Measurements from ENCODE around the gene GCK.
"Not testable (repeated sequence)": the region's sequence is repeated elsewhere in the genome, so short reads cannot be mapped to it uniquely, and the experiment has no call there.

GCK gene

GRCh38 chr7:44183386-44183785, 5.9 kb downstream of the GCK start:
- DNase-seq (ENCODE audit: low spot score): no peak
- no peak for TF ChIP-seq CTCF (IDR thresholded peaks at IDR 0.05; ENCODE audit: extremely low read depth, insufficient read depth, missing control alignments)
- in situ Hi-C loops (cut with MboI; ENCODE audit: low pct_unique_long_range_greater_than_20kb, low sequenced_read_pairs, unreplicated experiment): no loop called here

DNA sequence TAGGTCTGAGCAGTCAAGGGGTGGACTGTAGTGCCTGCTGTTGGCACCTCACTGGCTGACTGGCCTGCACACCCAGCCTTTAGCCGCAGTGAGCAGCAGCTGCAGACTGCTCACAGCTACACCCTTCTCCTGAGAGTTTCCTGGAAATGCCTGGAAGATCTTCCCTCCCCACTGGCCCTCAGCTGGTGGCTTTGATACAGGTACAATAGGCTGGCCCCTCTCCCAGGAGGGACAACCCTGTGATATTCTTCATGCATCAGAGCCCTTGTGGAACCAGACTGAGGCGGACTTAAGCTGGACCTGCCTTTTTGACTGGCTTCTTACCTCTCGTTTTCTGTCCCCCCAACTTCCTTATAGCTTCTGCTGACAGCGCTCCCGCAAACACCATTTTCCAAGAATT, 6.4 kb downstream of the GCK start:
- TF ChIP-seq CTCF (IDR thresholded peaks at IDR 0.05; ENCODE audit: extremely low read depth, insufficient read depth, missing control alignments): no peak
- in situ Hi-C loops (cut with MboI; ENCODE audit: low pct_unique_long_range_greater_than_20kb, low sequenced_read_pairs, unreplicated experiment): no loop called here
- DNase-seq (ENCODE audit: low spot score): no peak

DNA sequence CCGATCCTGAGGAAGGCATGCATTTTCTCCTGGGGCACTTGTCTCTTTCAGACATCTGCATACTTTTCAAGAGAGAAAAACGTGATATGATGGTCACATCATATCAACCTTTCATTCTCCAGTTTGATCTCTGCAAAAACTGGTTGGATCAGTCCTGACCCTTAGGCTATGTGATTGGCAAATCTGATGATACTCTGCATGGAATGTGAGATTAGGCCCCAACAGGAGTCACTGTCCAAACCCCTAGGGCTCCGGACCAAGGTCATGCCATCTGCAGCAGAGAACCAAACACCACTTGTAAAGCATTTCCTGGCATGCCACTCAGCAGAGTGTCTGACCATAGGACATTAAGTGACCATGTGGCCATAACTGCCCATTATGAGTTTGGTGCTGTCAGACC, 8.6 kb downstream of the GCK start:
- in situ Hi-C loops (cut with MboI; ENCODE audit: low pct_unique_long_range_greater_than_20kb, low sequenced_read_pairs, unreplicated experiment): no loop called here
- DNase-seq (ENCODE audit: low spot score): no peak
- no peak for TF ChIP-seq CTCF (IDR thresholded peaks at IDR 0.05; ENCODE audit: extremely low read depth, insufficient read depth, missing control alignments)

DNA sequence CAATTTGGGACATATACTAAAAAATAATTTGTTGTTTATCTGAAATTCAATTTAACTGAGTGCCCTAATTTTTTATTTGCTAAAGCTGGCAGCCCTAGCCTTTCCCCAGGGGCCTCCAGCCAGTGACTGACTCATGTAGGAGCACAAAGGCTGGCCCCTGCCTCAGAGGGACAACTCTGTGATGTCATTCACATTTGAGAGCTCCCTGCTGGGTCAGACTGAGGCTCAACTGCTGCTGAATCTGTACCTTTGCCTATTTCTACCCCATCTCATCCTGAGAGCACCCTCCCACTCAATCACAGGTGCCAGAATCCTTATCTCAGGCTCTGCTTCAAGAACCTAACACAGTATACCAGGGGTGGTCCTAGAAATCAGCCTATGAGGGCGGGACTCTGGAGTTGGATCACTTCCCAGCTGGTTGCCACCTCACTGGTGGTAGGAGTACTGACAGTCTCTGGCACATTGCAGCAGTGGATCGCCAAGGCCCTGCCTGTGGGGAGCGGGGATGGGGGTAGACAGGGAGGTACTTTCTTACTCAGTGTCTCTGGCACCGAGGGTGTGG, 11.6 kb downstream of the GCK start:
- in situ Hi-C loops (cut with MboI; ENCODE audit: low pct_unique_long_range_greater_than_20kb, low sequenced_read_pairs, unreplicated experiment): no loop called here
- TF ChIP-seq CTCF (IDR thresholded peaks at IDR 0.05; ENCODE audit: extremely low read depth, insufficient read depth, missing control alignments): no peak
- DNase-seq (ENCODE audit: low spot score): no peak

- DNase-seq (ENCODE audit: low spot score): no peak
- TF ChIP-seq CTCF (IDR thresholded peaks at IDR 0.05; ENCODE audit: extremely low read depth, insufficient read depth, missing control alignments): no peak
- in situ Hi-C loops (cut with MboI; ENCODE audit: low pct_unique_long_range_greater_than_20kb, low sequenced_read_pairs, unreplicated experiment): no loop called here
Observed at GRCh38 chr7:44176486-44176885, 12.8 kb downstream of the GCK start.

GRCh38 chr7:44175730-44176129, 13.5 kb downstream of the GCK start:
- in situ Hi-C loops (cut with MboI; ENCODE audit: low pct_unique_long_range_greater_than_20kb, low sequenced_read_pairs, unreplicated experiment): no loop called here
- no peak for TF ChIP-seq CTCF (IDR thresholded peaks at IDR 0.05; ENCODE audit: extremely low read depth, insufficient read depth, missing control alignments)
- DNase-seq (ENCODE audit: low spot score): no peak

DNA sequence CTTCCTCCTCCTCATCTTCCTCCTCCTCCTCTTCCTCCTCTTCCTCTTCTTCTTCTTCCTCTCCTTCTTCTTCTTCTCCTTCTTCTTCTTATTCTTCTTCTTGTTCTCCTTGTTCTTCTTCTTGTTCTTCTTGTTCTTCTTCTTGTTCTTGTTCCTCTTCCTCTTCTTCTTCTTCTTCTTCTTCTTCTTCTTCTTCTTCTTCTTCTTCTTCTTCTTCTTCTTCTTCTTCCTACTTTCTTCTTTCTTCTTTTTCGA, 14.6 kb downstream of the GCK start:
- in situ Hi-C loops (cut with MboI; ENCODE audit: low pct_unique_long_range_greater_than_20kb, low sequenced_read_pairs, unreplicated experiment); DNase-seq (ENCODE audit: low spot score): not testable (repeated sequence)
